HG02642 (cell line): ENCODE results near the gene CDH4.

Experiments
- ATAC-seq: cut with Tn5 transposase; IDR thresholded peaks from one replicate; pipeline ENCODE4 v1.9.1; 2021; ENCODE audit warnings: mild to moderate bottlenecking; ENCODE audit not compliant: unreplicated experiment, poor library complexity

CDH4 gene

DNA sequence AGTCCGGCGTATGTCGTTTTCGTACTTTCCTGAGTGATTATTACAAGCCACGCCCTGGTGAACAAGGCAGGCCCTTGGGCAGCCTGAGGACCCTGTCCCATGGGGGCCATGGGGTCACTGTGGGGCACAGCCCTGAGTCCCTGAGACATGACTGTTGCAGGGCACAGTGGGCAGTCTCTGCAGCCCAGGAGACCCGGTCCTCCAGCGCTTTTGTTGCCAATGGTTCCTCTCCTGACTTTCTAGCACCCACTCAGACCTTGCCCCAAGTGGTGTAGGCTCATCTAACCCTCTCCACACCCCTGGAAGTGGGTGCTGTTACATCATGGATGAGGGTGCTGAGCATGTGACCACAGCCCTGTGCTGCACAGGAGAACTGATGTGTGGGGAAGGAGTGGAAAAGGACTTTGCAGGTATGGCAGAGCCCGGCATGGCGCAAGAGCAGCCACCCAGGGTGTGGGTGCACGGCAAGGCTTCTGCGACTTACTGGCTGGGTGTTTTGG, 494.1 kb downstream of the CDH4 start:
- no peak for ATAC-seq

DNA sequence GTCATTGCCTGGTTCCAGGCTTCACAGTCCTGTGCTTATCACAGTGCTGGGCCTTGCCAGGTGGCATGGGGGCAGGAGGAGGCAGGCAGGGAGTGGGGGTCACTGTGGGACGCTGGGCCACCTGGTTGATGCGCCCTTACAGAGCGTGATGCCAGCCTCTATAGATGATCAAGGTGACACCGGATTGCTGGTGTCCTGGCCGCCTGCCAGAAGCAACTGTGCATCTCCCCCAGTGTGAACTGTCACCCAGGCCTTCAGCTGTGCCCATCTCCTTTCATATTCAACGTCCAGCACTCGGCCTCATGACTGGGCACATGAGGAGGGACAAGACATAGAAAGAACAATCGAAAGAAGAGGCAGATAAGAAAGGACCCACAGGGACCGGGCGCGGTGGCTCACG, 494.7 kb downstream of the CDH4 start:
- no peak for ATAC-seq

DNA sequence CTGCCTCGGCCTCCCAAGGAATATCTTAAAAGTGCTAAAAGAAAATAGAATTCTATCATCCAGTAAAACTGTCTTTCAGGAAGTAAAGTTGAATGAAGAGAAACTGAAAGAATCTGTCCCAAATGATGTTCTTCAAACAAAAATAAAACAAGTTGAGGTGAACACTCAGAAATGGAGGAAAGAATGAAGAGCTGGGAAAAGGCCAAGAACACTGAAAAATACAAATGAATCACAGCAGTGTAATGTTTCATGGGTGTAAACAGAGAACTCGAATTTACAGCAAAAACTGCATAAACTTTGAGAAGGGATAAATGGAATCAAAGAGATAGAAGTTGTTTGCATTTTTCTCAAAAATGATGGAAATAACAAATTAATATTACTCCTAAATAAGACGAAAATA, 496.3 kb downstream of the CDH4 start:
- ATAC-seq: no peak

DNA sequence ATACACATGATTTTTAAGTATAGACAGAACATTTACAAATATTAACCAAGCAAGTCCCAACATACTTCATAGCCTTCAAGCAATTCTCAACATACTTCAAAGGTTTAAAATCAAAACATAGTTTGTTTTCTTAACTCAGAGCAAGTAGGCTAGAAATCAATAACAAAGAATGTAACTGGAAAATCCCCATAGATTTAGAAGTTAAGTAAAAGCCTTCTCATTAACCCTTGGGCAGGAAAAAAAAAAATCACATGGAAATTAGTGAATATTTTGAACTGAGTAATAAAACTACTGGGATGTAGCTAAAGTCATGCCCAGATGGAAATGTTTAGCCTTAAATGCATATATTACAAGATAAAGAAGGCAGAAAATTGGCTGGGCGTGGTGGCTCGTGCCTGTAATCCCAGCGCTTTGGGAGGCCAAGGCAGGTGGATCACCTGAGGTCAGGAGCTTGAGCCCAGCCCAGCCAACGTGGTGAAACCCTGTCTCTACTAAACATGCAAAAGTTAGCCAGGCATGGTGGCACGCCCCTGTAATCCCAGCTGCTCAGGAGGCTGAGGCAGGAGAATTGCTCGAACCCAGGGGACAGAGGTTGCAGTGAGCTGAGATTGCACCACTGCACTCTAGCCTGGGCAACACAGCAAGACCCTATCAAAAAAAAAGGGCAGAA, 497.5 kb downstream of the CDH4 start:
- ATAC-seq: no peak

DNA sequence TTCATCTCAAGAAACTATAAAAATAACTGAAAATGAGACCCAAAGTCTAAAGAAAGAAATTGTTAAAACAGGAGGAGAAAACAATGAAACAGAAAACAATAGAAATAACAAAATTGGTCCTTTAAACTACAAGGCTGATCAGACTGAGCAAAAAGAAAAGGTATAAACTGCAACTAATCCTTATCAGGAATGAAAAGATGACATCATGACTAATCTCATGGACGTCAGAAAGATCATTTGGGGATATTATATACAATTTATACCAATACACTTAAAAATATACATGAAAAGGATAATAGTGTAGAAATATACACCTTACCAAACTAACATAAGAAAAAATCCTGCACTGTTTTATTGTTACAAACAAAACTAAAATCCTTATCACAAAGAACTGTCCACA, 498.0 kb downstream of the CDH4 start:
- no peak for ATAC-seq

DNA sequence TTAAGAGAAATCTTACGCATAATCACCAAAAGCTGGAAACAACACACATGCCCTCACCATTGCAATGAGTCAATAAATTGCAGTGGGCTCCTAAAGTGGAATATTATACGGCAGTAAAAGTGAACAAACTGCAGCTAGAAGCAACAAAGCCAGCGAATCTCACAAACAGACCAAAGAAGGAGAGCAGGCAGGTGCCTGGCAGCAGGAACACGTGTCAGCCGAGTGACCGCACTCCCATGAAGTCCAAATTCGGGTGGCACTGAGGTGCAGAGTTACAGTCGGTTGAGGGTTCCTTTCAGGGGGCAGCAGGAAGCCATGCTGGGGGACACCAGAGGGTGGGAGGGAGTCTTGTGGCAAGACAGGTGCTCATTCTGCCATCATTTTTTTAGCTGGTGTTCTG, 500.5 kb downstream of the CDH4 start:
- no peak for ATAC-seq

DNA sequence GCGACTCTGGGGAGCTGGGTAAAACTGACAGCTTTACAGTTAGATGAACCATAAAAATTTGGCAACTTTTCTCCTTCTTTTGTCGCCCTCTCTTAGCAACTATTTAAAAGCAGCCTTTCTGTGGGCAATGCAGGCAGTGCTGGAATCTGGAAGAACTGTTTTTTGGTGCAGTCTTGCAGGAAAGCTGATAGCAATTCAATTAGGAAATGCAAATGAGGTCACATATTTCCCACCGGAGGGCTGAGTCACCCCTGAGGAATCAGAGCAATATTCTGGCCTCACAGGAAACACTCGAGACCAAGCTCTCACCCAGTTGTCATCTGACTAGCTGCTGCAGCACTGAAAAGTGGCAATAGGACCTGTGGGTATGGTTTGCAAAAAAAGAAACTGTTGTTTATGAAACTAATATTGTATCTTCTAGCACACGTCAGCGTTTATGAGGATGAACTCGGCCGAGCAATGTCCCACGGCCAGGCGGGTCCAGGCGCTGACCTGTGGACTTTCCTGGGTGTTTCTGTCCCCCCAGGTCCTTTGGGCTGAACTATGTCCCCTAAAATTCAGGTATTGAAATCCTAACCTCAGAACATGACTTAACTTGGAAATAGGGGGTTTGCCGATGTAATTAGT, 501.4 kb downstream of the CDH4 start:
- ATAC-seq: no peak

DNA sequence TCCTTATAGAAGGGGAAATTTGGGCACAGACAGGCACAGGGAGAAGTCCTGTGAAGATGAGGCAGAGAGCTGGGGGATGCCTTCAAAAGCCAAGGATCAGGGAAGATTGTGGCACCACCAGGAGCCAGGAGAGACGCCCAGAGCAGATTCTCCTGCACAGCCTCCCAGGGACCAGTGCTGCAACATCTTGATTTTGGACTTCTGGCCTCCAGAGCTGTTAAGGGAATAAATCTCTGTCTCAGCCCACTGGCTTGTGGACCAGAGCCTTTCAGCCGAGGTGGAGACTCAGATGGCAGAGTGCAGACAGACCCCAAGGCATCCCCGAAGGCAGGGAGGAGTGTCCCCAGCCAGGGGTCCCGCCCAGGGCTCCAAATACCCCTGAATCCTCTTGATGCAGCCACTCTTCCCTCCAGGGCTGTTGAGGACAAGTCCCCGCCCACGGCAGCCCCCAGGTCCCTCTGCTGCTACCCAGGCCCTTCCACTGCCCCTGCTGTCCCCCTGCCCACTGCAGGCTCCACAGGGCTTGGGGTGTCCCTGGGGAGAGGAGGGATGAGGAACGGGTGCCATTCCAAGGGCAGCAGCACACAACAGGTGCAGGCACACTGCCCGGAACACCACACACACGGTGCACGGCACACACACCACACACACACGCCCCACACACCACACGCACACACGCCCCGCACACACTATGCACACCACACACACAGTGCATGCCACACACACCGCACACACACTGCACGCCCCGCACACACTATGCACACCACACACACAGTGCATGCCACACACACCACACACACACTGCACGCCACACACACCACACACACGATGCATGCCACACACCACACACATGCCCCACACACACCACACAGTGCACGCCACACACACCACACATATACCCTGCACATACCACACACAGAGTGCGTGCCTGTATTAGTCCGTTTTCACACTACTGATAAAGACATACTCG, 502.2 kb downstream of the CDH4 start:
- ATAC-seq: no peak

DNA sequence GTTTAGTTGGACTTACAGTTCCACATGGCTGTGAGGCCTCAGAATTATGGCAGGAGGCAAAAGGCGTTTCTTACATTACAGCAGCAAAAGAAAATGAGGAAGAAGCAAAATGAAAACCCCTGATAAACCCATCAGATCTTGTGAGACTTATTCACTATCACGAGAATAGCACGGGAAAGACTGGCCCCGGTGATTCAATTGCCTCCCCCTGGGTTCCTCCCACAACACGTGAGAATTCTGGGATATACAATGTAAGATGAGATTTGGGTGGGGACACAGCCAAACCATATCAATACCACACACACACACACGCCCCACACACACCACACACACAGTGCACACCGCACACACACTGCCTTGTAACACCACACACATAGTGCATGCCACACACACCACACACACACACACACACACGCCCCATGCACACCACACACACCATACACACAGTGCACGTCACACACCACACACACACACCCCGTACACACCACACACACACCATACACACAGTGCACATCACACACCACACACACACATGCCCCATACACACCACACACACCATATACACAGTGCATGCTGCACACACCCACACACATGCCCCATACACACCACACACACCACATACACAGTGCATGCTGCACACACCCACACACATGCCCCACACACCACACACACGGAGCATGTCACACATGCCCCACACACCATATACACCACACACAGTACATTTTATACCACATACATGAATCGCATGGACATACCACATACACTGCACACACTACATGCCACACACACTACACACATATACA, 503.1 kb downstream of the CDH4 start:
- no peak for ATAC-seq

DNA sequence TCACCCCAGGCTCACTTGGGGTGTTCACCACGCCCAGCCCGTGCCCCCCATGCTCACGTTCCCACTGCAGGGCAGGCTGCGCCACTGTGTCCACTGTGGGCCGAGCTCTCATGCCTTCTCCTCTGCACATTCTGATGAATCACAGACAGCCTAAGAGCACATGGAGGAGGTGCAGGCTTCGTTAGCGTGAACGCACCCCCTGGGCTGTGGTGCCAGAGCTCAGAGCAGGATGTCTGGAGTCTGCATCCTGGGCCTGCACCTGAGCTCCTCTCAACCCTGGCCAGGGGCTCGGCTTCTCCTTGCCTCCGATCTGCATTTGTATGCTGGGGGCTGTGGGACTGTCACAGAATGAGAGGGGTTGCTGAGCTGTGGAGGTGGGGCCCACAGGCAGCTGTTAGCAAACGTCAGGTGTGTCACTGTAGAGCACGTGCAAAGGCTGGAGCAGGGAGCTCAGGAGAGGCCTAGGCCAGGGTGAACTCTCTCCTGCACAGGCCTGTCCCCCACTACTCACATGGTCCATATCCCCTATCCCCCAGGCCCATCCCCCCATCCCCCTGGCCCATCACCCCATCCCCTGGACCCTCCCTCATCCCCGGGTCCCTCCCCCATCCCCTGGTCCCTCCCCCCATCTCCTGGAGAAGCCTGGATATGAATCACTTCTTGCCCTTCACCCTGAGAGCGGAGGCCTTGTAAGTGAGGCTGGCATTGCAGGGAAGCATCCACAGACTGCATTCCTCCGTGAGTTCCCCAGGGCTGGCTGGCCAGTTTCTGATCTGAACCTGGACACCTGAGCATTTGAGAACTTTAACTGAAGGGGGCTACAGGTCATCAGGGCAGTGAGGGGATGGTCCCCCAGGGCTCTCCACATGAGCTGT, 504.1 kb downstream of the CDH4 start:
- ATAC-seq: no peak

DNA sequence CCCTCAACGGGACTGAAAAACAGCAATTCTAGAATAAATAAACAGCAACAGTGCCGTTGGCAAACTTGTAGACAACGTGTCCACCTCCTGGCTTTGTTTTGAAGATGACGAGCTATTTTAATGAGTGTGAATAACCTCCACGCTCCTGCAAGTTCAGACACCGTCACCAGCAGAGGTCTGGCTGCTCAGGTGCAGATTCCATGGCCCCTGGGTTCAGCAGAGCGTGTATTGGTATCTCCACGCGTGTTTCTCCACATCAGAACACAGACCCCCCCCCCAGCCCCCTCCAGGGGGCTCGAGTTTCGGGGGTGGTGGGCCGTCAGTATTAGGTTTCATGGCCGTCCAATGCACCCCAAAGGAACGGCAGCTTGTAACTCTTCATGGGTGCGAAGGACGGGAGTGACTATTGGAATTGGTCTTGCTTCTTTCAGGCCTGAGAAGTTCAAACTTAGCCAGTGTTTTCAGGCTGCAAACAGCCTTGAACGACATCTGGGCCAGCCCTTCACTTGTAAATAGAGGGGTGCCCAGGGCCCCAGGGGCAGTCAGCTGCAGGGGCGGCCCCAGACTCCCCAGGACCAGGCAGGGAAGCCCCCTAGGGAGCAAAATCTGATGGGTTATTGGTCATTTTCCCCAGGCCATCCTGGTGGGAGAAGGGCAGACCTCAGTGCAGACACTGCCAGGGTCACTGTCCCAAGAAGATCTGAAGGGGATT, 505.1 kb downstream of the CDH4 start:
- ATAC-seq: no peak

DNA sequence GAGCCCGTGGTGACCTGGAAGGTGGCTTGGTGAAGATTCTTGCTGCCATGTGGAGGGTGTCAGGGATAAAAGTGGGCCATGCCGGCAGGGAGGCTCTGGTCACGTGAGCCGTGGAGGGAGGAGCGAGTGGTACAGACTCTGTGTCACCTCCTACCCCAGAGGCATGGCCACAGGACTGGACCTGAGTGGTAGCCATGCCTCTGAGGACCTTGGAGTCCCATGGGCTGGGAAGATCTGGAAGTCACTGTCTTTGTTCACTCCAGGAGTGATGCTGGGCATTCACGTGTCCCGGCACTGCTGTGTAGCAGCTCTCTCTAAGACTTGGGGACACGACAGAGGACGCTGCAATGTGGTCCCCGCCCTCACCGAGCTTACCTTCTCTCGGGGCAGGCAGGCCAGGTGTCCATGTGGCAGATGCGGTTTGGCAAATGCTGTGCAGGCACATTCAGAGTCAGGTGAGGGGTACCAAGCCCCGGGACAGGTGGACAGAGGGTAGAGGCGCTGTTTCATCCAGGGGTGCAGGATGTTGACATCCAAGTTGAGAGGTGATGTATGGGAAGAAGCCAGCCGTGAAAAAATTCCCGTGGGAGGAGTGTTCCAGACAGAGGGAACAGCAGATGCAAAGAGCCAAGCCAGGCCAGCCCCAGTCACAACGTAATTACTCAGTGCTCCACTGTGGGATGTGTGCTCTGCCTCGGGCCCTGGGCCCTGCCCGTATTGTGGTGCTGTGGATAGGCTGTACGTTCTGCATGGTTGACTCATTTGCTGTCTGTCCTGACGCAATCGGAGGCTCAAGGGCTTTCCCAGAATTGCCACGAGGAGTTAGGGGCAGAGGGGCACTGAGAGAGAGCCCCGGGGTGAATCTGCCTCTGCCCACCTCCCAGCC, 505.9 kb downstream of the CDH4 start:
- no peak for ATAC-seq

DNA sequence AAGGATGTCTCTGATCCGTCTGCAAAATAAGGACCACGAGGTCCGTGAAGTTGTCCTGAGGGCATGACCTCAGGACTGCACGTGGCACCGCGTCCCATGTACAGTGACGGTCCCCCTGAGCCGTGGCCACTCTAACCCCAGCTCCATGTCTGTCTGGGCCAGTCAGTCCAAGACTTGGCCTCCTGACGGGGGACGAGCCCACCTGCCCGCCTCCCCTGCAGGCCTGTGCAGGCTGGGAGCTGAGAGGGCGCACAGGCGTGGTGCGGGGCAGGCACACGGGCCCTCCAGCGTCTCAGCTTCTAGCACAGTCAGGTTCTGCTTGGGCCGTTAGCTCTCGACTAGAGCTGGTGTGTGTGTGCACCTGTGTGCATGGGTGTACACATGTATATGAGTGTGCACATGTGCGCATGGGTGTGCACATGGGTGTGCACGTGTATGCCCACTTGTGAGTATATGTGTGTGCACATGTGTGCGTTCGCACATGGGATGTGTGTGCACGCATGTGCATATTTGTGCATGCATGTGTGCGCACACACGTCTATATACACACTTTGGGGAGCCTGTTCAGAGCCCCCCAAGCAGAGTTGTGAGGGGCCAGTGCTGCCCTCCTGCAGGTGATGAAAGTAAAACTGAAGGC, 506.6 kb downstream of the CDH4 start:
- no peak for ATAC-seq

DNA sequence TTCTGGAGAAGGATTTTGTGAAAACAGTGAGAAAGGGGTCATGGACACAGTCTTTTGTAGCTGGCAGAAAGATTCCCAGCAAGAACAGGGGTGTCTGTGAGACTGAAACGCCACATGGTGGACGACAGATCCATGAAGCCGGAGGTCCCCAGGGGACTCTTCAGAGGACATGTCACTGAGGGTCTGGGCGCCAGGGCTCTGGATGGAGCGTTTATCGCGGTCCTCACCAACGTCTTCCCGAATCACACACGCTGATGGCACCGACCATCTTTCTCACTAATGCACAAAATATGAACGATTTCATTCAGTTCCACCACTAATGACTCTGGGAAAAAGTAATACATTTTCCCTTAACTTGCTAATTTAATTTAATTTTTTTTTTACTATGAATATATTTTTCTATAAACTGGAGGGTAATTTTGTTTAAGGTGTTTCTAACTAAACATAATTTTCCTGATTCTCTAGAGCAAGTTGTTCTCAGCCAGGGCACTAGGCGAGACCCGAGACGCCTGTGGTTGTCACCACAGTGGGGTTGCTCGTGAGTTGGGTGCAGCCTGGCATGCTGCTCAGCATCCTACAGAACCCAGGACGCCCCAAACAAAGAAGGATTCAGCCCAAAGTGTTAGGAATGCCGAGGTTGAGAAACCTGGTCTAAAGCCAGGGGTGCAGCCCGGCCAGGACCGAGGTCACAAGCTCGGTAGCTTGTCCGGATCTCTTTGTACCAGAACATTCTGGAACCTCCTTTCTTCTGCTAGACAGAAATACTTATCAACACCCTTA, 507.4 kb downstream of the CDH4 start:
- no peak for ATAC-seq

DNA sequence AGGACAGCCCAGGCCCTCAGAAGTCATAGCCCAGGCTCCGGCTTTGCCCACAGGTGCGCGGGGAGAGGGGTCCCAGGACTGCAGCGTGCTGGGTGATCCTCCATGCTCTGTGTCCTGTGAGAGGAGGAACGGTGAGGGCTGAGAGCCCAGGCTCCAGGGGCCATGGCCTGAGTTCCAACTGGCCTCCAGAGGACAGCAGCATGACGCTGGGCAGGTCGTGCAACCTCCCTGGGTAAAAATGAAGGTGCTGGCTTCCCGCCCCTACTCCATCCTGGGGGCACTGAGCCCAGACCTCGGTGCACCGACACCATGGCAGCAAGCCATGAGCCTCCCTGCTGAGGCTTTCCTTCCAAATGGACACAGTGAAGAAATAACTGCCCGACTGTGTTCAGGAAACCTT, 508.3 kb downstream of the CDH4 start:
- ATAC-seq: no peak

DNA sequence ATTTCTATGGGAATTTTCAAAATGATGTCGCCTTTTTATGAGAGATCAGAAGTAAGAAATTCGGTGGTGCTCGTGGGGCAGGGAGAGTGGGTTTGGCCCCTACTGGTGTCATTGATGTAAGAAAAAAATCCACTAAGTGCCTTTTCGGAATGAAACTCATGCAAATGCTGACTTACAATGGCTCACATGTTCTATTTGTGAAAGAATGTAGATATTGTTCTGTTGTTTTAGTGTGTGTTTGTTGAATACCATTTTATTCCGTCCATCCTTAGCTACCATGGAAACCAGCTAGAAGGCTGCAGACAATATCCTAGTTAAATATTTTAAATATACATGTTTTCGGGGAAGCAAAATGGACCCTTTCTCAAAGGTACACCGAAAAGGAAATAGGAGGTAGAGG, 508.7 kb downstream of the CDH4 start:
- ATAC-seq: no peak
